ENCODE measurements around the gene BCL11B. TPM values are rescaled to one million over a fixed set of nuclear protein-coding genes. Genes with fewer than 3 reads are reported as not detected.

The BCL11B gene
- total RNA-seq, 1 experiment from 2014 or later, result 0.21 TPM

- DNase-seq (ENCODE audit: low read depth, low spot score), result no peak
- in situ Hi-C loops (cut with HindIII; ENCODE audit: low pct_unique_long_range_greater_than_20kb, low sequenced_read_pairs), result no loop called here
These were observed 50.6 kb downstream of the BCL11B start for GRCh38 chr14:99221445-99221844.

GRCh38 chr14:99217066-99217955, 54.7 kb downstream of the BCL11B start:
- no peak for DNase-seq (ENCODE audit: low read depth, low spot score)
- in situ Hi-C loops (cut with HindIII; ENCODE audit: low pct_unique_long_range_greater_than_20kb, low sequenced_read_pairs), result no loop called here

GRCh38 chr14:99216191-99216590, 55.8 kb downstream of the BCL11B start:
- in situ Hi-C loops (cut with HindIII; ENCODE audit: low pct_unique_long_range_greater_than_20kb, low sequenced_read_pairs), result no loop called here
- no peak for DNase-seq (ENCODE audit: low read depth, low spot score)

GRCh38 chr14:99215277-99215676, 56.7 kb downstream of the BCL11B start:
- DNase-seq (ENCODE audit: low read depth, low spot score), result no peak
- in situ Hi-C loops (cut with HindIII; ENCODE audit: low pct_unique_long_range_greater_than_20kb, low sequenced_read_pairs), result no loop called here

GRCh38 chr14:99214701-99215100, 57.3 kb downstream of the BCL11B start:
- in situ Hi-C loops (cut with HindIII; ENCODE audit: low pct_unique_long_range_greater_than_20kb, low sequenced_read_pairs), result no loop called here
- no peak for DNase-seq (ENCODE audit: low read depth, low spot score)

- in situ Hi-C loops (cut with HindIII; ENCODE audit: low pct_unique_long_range_greater_than_20kb, low sequenced_read_pairs), result no loop called here
- no peak for DNase-seq (ENCODE audit: low read depth, low spot score)
These were observed 58.4 kb downstream of the BCL11B start for GRCh38 chr14:99213527-99213971.

GRCh38 chr14:99213101-99213500, 58.9 kb downstream of the BCL11B start:
- DNase-seq (ENCODE audit: low read depth, low spot score), result no peak
- in situ Hi-C loops (cut with HindIII; ENCODE audit: low pct_unique_long_range_greater_than_20kb, low sequenced_read_pairs), result no loop called here

- DNase-seq (ENCODE audit: low read depth, low spot score), result no peak
- in situ Hi-C loops (cut with HindIII; ENCODE audit: low pct_unique_long_range_greater_than_20kb, low sequenced_read_pairs), result no loop called here
These were observed 59.4 kb downstream of the BCL11B start for GRCh38 chr14:99212646-99213045.

- in situ Hi-C loops (cut with HindIII; ENCODE audit: low pct_unique_long_range_greater_than_20kb, low sequenced_read_pairs), result no loop called here
- DNase-seq (ENCODE audit: low read depth, low spot score), result no peak
These were observed 59.8 kb downstream of the BCL11B start for GRCh38 chr14:99212199-99212598.

GRCh38 chr14:99211410-99211809, 60.6 kb downstream of the BCL11B start:
- no peak for DNase-seq (ENCODE audit: low read depth, low spot score)
- in situ Hi-C loops (cut with HindIII; ENCODE audit: low pct_unique_long_range_greater_than_20kb, low sequenced_read_pairs), result no loop called here

GRCh38 chr14:99210333-99210732, 61.7 kb downstream of the BCL11B start:
- in situ Hi-C loops (cut with HindIII; ENCODE audit: low pct_unique_long_range_greater_than_20kb, low sequenced_read_pairs), result no loop called here
- no peak for DNase-seq (ENCODE audit: low read depth, low spot score)

- in situ Hi-C loops (cut with HindIII; ENCODE audit: low pct_unique_long_range_greater_than_20kb, low sequenced_read_pairs), result no loop called here
- no peak for DNase-seq (ENCODE audit: low read depth, low spot score)
These were observed 62.6 kb downstream of the BCL11B start for GRCh38 chr14:99209409-99209808.

- no peak for DNase-seq (ENCODE audit: low read depth, low spot score)
- in situ Hi-C loops (cut with HindIII; ENCODE audit: low pct_unique_long_range_greater_than_20kb, low sequenced_read_pairs), result no loop called here
These were observed 63.7 kb downstream of the BCL11B start for GRCh38 chr14:99208318-99208717.

- in situ Hi-C loops (cut with HindIII; ENCODE audit: low pct_unique_long_range_greater_than_20kb, low sequenced_read_pairs), result no loop called here
- DNase-seq (ENCODE audit: low read depth, low spot score), result no peak
These were observed 64.5 kb downstream of the BCL11B start for GRCh38 chr14:99207456-99207855.

GRCh38 chr14:99206090-99206489, 65.9 kb downstream of the BCL11B start:
- in situ Hi-C loops (cut with HindIII; ENCODE audit: low pct_unique_long_range_greater_than_20kb, low sequenced_read_pairs), result no loop called here
- DNase-seq (ENCODE audit: low read depth, low spot score), result no peak

GRCh38 chr14:99205086-99205688, 66.8 kb downstream of the BCL11B start:
- in situ Hi-C loops (cut with HindIII; ENCODE audit: low pct_unique_long_range_greater_than_20kb, low sequenced_read_pairs), result no loop called here
- DNase-seq (ENCODE audit: low read depth, low spot score), result no peak

GRCh38 chr14:99203801-99204200, 68.2 kb downstream of the BCL11B start:
- in situ Hi-C loops (cut with HindIII; ENCODE audit: low pct_unique_long_range_greater_than_20kb, low sequenced_read_pairs), result no loop called here
- DNase-seq (ENCODE audit: low read depth, low spot score), result no peak

- no peak for DNase-seq (ENCODE audit: low read depth, low spot score)
- in situ Hi-C loops (cut with HindIII; ENCODE audit: low pct_unique_long_range_greater_than_20kb, low sequenced_read_pairs), result no loop called here
These were observed 68.9 kb downstream of the BCL11B start for GRCh38 chr14:99203080-99203479.

GRCh38 chr14:99202516-99202915, 69.5 kb downstream of the BCL11B start:
- DNase-seq (ENCODE audit: low read depth, low spot score), result no peak
- in situ Hi-C loops (cut with HindIII; ENCODE audit: low pct_unique_long_range_greater_than_20kb, low sequenced_read_pairs), result no loop called here

Measured in SK-MEL-5 (cell line).